Mammary epithelial cell (primary cell): Measurements from ENCODE around the gene ACER3.

Source experiments
- CTCF ChIP-seq, 2 donors: IDR thresholded peaks in 1 of 2; conservative IDR thresholded peaks in 1 of 2; 2 replicates each; pipeline ENCODE4 v1.5.1; 2011 to 2012; ENCODE audit warnings: inconsistent platforms in 2 of 2, low read length in 2 of 2, mild to moderate bottlenecking in 2 of 2, control low read depth in 1 of 2, low read depth in 1 of 2; ENCODE audit not compliant: insufficient read depth in 1 of 2; ENCODE audit errors: extremely low read depth in 1 of 2
- EZH2 ChIP-seq: IDR thresholded peaks from 2 replicates; pipeline ENCODE4 v1.6.1; 2012; ENCODE audit warnings: low read length, inconsistent platforms, borderline replicate concordance

- TF ChIP-seq CTCF (conservative IDR thresholded peaks at IDR 0.05 in 1 of 2, IDR thresholded peaks at IDR 0.05 in 1 of 2; ENCODE audit: extremely low read depth in 1 of 2, insufficient read depth in 1 of 2, low read depth in 1 of 2, low read length in 2 of 2) (no peak), EZH2 (no peak)
Observed at GRCh38 chr11:76831686-76832310, 28.9 kb upstream of the ACER3 start.
